ENCODE data around the gene HUS1.

- no peak for TF ChIP-seq CTCF (conservative IDR thresholded peaks at IDR 0.05; ENCODE audit: low read depth, low read length)
- TF ChIP-seq POLR2A (IDR thresholded peaks at IDR 0.05; ENCODE audit: low read depth, low read length) = no peak
- no peak for TF ChIP-seq NFE2L2 (IDR thresholded peaks at IDR 0.05; ENCODE audit: low read depth, low read length)
- TF ChIP-seq MAFK (IDR thresholded peaks at IDR 0.05; ENCODE audit: low read depth, low read length) = no peak
- no peak for TF ChIP-seq ELK1 (IDR thresholded peaks at IDR 0.05; ENCODE audit: borderline replicate concordance, low read depth, low read length)
- no peak for TF ChIP-seq FOS (IDR thresholded peaks at IDR 0.05; ENCODE audit: low read depth, low read length)
- TF ChIP-seq USF2 (IDR thresholded peaks at IDR 0.05; ENCODE audit: low read depth, low read length) = no peak
- TF ChIP-seq RCOR1 (IDR thresholded peaks at IDR 0.05; ENCODE audit: insufficient replicate concordance, low read length) = no peak
- TF ChIP-seq BHLHE40 (IDR thresholded peaks at IDR 0.05; ENCODE audit: low read depth, low read length) = no peak
- no peak for TF ChIP-seq CHD1 (IDR thresholded peaks at IDR 0.05; ENCODE audit: low read depth, low read length)
- no peak for TF ChIP-seq RFX5 (IDR thresholded peaks at IDR 0.05; ENCODE audit: low read depth, low read length)
- no peak for TF ChIP-seq MAZ (IDR thresholded peaks at IDR 0.05; ENCODE audit: borderline replicate concordance, low read depth, low read length)
Observed at GRCh38 chr7:48011951-48012350, 32.5 kb upstream of the HUS1 start.
